ENCODE results near the gene THSD4.

THSD4 gene

GRCh38 chr15:71329497-71330260 is 214.4 kb downstream of the THSD4 start:
- no peak for DNase-seq (ENCODE audit: low read depth in 3 of 3)

GRCh38 chr15:71330638-71331162 is 215.4 kb downstream of the THSD4 start:
- DNase-seq (ENCODE audit: low read depth in 3 of 3) = no peak

GRCh38 chr15:71331173-71331572 is 215.9 kb downstream of the THSD4 start:
- DNase-seq (ENCODE audit: low read depth in 3 of 3) = no peak

- DNase-seq (ENCODE audit: low read depth in 3 of 3) = no peak
Measured at GRCh38 chr15:71332431-71333004, 217.2 kb downstream of the THSD4 start.

GRCh38 chr15:71333136-71333700 is 217.9 kb downstream of the THSD4 start:
- no peak for DNase-seq (ENCODE audit: low read depth in 3 of 3)

GRCh38 chr15:71333839-71334238 is 218.6 kb downstream of the THSD4 start:
- DNase-seq (ENCODE audit: low read depth in 3 of 3) = no peak

- no peak for DNase-seq (ENCODE audit: low read depth in 3 of 3)
Measured at GRCh38 chr15:71334434-71334833, 219.2 kb downstream of the THSD4 start.

- DNase-seq (ENCODE audit: low read depth in 3 of 3) = no peak
Measured at GRCh38 chr15:71334873-71335272, 219.6 kb downstream of the THSD4 start.

GRCh38 chr15:71335591-71335990 is 220.3 kb downstream of the THSD4 start:
- no peak for DNase-seq (ENCODE audit: low read depth in 3 of 3)

- no peak for DNase-seq (ENCODE audit: low read depth in 3 of 3)
Measured at GRCh38 chr15:71336671-71337070, 221.4 kb downstream of the THSD4 start.

GRCh38 chr15:71337197-71337845 is 222.1 kb downstream of the THSD4 start:
- no peak for DNase-seq (ENCODE audit: low read depth in 3 of 3)

GRCh38 chr15:71338265-71338664 is 223.0 kb downstream of the THSD4 start:
- DNase-seq (ENCODE audit: low read depth in 3 of 3) = no peak

- no peak for DNase-seq (ENCODE audit: low read depth in 3 of 3)
Measured at GRCh38 chr15:71338827-71339542, 223.7 kb downstream of the THSD4 start.

- DNase-seq (ENCODE audit: low read depth in 3 of 3) = no peak
Measured at GRCh38 chr15:71341811-71342550, 226.7 kb downstream of the THSD4 start.

GRCh38 chr15:71342658-71343057 is 227.4 kb downstream of the THSD4 start:
- DNase-seq (ENCODE audit: low read depth in 3 of 3) = no peak

GRCh38 chr15:71344316-71344715 is 229.0 kb downstream of the THSD4 start:
- DNase-seq (ENCODE audit: low read depth in 3 of 3) = no peak

GRCh38 chr15:71345186-71345585 is 229.9 kb downstream of the THSD4 start:
- no peak for DNase-seq (ENCODE audit: low read depth in 3 of 3)

- no peak for DNase-seq (ENCODE audit: low read depth in 3 of 3)
Measured at GRCh38 chr15:71346464-71346863, 231.2 kb downstream of the THSD4 start.

- DNase-seq (ENCODE audit: low read depth in 3 of 3) = no peak
Measured at GRCh38 chr15:71348597-71348996, 233.3 kb downstream of the THSD4 start.

GRCh38 chr15:71349336-71349735 is 234.1 kb downstream of the THSD4 start:
- no peak for DNase-seq (ENCODE audit: low read depth in 3 of 3)
